Stimulated activated CD4-positive, alpha-beta T cell treated with anti-CD3 and anti-CD28 coated beads, Interleukin-15, amount 100 ng/mL, for 24 hours (primary cell): Measurements from ENCODE around the gene SLC25A21.
"Not testable (repeated sequence)": the region's sequence is repeated elsewhere in the genome, so short reads cannot be mapped to it uniquely, and the experiment has no call there.

ENCODE experiments used
- DNase-seq: peaks from one replicate; pipeline ENCODE4 v3.0.0-alpha.2; 2020

Gene SLC25A21

DNA sequence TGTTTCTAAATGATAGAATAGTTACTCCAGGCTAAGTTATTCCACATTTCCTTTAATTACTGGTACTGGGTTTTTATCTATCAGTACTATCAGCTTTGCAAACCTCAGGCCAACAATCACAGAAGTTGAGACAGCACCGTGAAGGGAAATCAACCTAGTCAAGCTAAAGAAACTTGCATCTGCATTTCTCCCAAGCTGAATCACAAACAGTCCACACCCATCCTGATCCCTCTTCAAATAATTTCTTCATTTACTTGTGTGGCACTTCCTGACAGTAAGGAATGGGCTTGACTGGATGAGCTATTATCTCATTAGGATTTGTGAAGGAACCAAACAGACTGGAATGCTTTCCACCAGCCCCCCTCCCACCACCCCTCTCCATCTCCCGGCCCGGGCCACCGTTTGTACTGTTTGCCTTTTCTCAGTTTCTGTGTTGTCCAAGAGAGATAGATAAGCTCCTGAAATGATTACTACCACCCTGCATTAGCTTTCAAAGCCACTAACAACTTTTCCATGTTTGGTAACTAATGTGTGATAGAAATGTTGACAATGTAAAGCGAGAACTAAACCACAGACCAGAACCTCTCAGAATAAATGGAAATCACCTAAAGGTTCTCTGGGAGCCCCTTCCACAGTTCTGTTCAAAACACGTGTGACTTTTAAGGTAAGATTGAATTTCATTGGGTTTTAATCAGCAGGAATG is 236.3 kb downstream of the SLC25A21 start:
- DNase-seq = no peak

DNA sequence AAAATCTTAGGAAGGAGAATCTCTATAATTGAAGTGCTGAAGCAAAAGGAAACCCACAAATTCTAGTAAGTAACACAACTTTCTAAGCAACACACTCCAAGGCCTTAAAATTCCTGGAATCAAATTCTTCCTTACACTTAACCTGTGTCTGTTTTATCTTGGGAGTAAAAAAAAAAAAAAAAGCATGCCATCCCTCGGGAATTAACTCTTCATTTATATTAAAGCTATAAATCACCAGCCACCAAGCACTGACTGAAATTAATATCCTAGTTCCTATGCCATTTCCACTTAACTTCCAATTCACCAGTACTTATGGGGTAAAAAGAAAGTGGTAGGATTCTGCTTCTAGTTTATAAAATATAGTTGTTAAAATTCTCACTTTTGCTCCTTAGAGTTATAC is 238.1 kb downstream of the SLC25A21 start:
- DNase-seq = no peak

DNA sequence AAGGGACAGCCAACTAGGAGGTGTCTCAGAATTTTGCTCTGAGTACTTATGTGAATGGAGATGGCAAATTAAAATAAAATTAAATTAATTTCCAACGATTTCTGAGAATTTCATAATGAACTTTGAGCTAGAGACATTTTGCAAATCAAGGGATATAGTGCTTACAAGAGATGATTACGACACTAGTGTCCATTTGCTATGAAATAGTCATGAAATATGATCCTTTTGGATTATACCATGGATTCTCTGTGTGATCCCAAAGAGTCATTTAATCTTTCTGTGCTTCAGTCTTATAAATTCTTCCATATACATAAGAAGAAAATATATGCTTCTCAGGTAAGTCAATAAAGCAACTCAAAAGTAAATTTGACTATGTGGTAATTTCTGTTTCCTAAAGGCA is 240.6 kb downstream of the SLC25A21 start:
- DNase-seq = no peak

DNA sequence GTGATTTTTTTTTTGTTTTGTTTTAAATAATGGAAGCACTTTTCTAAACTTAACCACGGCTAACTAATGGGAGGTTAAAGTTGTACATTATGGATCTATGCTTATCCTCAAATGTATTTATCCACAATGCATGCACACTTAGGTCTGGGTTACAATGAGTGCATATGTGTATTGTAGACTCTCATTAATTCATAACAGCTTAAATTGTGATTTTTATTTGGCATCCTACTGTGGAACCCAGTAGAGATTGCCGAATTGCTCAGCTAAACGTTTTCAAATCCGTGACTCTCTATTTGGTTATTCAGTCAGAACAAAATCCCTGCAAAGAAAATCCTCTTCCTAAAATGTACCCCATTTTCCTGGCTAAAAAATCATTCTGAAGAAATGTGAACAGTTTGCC is 244.0 kb downstream of the SLC25A21 start:
- DNase-seq = no peak

DNA sequence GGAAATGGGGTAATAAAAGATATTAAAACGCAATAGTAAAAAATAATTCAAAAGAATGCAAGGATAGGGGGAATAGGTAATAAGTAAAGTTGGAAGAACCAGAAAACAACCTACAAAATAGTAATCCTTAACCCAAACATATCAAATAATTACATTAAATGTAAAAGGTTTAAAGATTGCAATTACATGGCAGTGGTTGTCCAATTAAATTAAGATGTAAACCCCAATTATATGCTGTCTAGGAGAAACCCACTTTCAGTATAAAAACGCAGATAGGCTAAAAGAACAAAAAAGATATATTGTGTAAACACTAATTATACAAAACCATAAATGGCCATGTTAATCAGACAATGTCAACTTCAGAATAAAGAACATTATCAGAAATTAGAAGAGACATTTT is 247.3 kb downstream of the SLC25A21 start:
- DNase-seq = no peak

DNA sequence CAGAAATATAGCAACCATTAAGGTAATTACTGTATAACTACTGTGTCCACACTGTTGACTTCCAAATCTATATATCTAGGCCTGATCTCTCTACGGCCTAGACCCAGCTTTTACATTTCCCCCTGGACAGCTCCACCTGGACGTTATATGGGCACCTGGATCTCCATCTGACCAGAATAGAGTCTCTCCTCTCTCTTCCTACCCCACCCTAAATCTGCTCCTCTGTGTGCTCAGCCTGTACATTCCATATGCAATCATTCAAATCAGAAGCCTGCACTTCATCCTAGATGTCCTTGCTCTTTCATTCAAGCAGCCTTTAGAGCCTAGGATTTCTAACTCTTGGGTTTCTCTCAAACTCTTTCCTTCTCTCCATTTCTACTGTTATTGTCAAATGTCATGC is 255.7 kb downstream of the SLC25A21 start:
- DNase-seq = no peak

DNA sequence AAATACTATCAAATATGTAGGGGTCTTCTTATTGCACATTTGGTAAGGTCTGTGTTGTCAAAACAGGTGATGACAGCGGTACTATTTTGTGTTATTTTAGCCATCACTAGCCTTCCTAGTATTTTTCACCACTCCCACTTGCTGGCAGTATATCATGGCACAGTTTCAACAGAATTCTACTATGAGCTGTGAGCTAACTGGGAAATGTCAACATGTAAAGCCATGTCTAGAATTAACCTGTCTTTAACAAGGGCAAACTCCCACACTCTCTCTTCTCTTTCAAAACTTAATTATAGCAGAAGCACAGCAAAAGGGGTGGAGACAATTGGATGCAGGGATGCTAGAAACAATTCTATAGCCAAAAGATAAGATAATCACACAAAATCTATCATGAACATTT is 257.3 kb downstream of the SLC25A21 start:
- no peak for DNase-seq

DNA sequence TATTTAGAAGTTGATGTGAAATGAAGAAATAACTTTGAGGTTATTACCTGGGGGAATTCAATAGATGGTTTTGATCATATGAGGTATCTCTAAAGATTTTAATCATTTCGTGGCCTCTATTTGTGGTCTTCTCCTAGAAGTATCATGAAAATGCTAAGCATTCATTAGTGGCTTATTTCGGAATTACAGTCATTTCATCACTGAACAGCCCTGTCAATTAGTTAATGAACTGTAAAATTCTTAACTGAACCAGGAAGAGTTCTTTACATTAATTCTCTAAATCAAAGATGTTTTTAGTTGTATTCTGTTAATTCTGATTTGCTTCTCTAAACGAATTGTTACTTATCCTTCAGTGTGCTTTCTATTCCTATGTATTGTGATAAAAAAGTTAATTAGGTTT is 261.8 kb downstream of the SLC25A21 start:
- DNase-seq = no peak

DNA sequence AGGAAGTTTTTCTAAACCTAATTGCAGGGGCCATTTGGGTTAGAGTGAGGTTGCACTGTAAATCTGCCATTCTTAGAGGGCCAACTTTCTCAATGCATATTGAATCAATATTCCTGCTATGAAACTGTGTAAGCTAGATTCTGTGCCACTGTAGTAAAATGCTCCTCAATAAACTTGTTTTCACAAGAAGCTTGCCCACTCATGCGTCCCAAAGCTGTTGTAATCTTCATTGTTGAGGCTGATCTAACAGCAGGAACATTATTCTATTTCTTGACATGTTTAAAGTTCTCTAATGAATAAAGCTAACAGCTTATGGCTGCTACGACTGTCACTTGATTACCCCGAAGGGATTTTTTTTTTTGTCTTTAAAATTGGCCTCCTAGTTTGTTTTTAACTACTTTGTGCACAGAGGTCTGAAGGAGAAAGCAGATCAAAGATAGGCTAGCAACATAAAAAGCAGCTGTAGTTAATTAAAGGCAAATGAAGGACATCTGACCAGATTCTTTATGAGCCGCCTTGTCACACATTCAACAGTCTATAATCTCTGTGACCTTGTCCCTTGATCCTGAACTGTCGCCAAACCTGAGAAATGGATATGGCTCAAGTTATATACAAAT is 267.0 kb downstream of the SLC25A21 start:
- DNase-seq = no peak

DNA sequence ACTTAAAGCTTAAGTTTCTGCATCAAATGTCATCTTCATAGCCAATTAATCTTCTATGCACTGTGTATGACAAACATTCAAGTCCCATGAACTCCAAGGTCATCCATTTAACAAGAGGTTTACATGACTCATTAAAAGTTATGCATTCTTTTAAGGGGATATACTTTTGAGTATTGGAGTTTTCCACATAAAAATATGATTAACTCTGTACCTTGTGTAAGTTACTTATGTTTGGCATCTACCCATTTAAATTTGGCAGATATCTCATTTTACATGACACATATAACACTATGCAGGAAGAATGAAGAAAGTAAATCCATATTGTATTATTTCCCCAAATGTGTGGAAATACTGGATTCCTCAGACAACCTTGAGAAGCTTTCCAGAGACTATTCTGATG is 270.5 kb downstream of the SLC25A21 start:
- no peak for DNase-seq

DNA sequence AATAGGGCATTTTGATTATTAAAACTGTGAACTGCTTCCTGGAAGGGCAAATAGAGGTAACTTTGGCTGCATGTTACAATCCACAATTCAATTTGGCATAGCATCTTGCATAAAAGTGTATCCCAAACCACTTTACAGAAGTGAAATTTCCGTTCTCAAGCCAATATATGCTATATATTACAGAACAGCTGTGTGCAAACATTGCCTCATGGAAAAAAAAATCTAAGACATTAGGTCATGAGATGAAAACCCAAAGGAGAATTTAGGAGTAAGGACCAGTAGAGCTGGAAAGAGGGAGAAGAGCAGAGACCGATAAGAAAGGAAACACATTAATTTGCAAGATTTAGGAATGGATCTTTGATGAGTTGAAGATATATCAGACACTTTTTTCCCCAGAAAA is 271.6 kb downstream of the SLC25A21 start:
- no peak for DNase-seq

DNA sequence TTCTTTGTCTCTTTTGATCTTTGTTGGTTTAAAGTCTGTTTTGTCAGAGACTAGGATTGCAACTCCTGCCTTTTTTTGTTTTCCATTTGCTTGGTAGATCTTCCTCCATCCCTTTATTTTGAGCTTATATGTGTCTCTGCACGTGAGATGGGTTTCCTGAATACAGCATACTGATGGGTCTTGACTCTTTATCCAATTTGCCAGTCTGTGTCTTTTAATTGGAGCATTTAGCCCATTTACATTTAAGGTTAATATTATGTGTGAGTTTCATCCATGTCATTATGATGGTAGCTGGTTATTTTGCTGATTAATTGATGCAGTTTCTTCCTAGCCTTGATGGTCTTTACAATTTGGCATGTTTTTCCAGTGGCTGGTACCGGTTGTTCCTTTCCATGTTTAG is 276.1 kb downstream of the SLC25A21 start:
- DNase-seq = not testable (repeated sequence)

DNA sequence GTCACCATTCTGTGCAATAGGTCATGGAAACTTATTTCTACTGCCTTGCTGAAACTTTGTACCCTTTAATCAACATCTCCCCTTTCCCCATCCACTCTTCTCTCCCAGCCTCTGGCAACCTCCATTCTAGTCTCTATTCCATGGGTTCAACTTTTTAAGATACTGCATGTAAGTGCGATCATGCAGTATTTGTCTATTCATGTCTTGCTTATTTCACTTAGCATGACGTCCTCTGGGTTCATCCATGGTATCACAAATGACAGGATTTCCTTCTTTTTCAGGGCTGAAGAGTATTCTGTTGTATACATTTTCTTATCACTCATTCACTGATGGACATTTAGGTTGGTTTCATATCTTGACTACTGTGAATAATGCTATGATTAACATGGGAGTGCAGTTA is 288.4 kb downstream of the SLC25A21 start:
- DNase-seq = no peak

DNA sequence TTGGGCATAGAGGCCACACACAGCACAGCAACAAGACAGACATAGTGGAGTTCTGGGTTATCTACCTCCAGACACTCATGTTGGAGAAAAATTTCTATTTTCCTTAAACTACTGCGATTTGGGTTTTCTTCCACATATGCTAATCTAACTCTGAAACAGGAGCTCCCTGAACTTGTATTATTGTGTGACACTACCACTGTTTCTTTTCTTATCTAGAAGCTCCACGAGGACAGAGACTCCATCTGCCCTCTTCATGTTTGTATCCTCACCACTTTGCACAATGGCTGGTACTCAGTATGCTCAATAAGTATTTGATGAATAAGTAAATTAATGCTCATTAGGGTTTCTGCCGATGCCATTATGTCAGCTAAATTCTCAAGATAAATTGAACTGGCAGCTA is 292.1 kb downstream of the SLC25A21 start:
- no peak for DNase-seq

DNA sequence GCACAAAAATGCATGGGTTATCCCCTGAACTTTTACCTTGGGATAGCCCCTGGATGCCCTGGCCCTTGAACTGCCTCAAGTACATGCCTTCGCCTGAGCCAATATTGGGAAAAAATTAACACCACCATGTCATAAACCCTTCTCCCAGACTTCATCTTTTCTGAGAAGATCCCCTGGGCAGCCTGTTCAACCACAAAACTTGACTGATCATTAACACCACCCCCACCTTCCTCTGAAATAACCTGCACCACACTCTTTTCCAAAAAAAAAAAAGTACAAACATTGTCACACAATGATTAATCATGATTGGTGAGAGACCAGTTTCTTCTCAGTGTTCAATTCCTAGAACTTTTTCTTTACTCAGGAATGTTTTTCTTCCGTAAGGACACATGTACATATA is 292.8 kb downstream of the SLC25A21 start:
- no peak for DNase-seq

DNA sequence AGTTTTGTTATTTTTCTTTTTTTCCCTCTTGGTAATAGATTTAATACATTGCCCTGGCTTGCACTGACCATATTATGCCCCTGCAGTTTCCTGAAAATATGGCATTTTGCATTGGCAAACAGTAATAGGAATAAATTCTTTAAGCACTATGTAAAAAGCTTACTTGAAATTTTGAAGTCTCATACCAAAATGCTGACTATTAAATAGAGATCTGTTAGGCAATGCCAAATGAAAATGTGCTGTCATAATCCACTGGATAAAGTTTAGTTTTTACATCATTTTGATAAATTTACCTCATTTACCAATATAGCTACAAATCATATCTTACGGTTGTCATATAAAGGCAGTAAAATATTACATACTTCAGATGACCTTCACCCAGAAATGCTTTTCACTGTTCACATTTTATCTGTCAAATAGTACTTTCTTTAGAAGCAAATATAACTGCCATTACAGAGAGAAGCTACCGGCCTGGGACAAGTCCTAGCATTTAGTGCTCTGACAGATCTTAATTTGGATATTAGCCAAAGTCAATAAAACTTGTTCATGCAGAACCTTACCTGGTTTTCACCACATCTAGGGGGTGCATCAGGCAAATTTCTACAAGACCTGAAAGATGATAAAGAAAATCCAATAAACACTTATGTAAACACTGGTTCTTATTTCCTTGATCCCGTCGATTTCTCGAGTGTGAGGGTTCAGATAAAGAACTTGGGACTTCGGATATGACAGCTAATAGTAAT is 297.8 kb downstream of the SLC25A21 start:
- DNase-seq = no peak

DNA sequence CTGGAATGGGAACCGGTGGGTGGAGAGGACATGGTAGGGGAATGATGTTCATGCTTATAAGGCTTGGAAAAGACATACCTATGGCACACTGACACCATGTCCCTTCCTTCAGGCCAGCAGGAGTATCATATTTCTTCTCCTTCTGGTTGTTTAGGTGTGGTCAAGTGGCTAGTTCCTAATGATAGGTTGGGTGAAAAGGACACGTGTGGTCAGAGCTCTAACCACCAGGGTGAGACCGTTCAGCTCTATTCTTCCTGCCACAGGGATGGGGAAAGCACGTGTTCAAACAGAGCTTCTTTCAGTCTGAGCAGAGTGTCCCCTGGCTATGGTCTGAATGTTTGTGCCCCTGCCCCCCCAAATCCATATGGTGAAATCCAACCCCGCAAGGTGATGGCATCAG is 301.6 kb downstream of the SLC25A21 start:
- DNase-seq = no peak

DNA sequence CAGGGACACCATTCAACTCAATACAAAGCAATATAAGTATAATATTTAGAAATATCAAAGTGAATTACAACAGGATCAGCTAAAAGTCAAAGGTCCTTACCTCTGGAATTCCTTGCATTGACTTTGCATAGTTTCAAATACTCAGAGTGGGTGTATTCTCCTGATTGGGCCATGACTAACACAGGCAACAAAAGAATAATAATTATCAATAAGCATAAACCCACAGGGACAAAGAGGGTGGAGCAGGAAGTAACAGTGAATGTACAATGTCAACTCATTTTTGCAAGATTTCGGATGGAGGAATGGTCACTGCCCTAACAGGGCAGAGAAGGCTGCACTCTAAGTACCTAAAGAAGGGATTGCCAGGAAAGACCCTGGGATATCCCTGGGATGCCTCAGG is 303.3 kb downstream of the SLC25A21 start:
- no peak for DNase-seq

DNA sequence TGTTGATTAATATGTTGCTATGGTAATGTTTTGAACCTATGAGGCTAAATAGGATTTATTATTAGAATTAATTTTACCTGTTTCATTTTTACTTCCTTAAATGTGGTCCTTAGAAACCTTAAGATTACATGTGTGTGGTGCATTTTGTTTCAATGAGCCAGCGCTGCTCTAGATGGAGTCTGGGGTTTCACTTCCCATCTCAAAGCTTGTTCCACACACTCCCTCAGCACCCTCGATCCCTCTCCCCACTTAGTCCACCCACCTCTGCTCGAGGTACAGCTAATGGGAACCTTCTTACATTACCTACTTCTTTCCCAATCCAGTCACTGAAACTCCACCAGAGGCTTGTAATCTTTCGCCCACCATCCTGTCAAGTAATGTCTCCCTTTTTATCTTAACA is 305.5 kb downstream of the SLC25A21 start:
- no peak for DNase-seq

DNA sequence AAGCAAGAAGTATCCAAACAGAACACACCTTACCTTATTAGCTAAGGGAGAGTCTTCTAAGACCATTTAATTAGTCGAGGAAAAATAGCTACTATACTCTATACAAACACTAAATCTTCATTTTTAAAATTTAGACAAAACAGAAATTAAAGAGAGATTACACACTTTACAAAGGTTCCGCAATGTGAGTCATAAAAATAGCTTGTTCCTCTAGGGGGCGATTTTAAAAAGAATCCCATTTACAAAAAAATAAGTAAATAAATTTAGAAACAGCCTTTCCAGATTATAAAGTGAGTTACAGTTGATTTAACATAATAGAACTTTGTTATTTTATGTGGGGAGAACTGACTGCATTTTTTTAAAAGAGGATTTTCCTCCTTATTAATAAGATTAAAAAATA is 309.1 kb downstream of the SLC25A21 start:
- DNase-seq = no peak

DNA sequence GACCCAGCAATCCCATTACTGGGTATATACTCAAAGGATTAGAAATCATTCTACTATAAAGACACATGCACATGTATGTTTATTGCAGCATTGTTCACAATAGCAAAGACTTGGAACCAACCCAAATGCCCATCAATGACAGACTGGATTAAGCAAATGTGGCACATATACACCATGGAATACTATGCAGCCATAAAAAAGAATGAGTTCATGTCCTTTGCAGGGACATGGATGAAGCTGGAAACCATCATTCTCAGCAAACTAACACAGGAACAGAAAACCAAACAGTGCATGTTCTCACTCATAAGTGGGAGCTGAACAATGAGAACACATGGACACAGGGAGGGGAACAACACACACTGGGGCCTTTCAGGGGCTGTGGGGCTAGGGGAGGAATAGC is 310.2 kb downstream of the SLC25A21 start:
- DNase-seq = not testable (repeated sequence)

DNA sequence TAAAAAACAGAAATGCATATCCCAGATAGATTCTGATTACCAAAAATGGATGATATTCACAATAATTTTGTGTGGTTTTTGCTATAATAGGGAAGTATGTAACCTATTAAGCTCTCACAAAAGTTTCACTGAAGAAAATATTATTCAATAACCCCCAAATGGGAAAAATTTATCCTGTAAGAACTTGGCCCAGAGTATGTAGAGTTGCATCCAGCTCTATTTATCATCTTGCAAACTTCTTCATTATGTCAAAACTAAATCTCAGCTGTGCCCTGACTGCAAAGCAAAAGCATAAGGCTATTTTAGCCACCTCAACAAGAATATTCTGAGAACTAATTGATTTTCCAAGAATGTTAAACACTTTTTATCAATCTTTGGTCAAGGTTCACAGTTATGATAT is 311.6 kb downstream of the SLC25A21 start:
- no peak for DNase-seq

DNA sequence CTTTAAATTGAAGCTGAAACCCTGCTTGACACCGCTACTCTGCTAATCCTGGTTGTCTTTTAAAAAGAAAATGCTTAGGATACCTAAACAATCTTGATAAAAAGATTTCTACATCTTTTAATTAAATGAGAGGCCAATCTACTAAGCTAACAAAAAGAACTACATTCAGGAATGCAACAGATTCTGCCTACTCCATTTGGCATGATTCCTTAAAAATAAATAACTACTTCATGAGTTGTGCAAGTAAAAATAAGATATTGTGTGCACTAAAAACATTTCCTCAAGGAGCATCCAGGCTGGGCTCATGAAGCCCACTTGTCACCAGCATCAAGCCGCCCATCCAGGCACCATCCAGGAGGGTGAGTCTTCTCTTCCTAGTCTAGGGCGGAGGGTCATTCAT is 313.3 kb downstream of the SLC25A21 start:
- DNase-seq = no peak

DNA sequence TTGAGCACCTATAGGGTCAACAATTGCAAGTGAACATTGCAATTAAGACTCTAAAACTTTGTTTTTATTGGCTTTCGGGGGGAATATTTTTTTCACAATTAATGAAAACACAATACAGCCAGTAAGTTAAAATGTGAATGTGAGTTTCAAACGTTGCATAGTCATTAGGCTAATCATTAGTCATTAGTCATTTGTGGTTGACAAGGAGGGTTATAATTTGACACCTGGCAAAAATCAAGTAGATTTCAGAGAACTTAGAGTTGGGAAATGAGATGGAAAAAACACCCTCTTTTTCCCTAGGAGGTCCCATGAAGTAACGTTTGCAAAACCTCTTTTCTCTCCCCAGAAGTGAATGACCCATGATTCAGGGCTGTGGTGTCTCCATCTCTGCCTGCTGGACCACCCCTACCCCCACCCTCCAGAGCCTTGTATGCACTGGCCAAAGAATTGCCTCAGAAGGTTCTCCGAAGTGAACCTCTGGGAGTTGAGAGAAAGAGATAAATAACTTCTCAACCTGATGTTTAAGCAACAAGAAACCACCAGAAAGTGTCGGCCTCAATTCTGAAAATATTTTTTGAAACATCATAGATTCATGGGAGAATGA is 314.5 kb downstream of the SLC25A21 start:
- DNase-seq = no peak
